PC-3 (cell line): Measurements from ENCODE around the gene PACRG. TPM values are rescaled to one million over a fixed set of nuclear protein-coding genes. Genes with fewer than 3 reads are reported as not detected.

ENCODE experiments used
- ATAC-seq: fragments of 200-7000 bp; cut with Tn5 transposase; 2 replicates; pipeline ENCODE4 v1.9.1; 2020; ENCODE audit warnings: mild to moderate bottlenecking, moderate library complexity
- BruUV-seq: library from RNA; stranded (reverse); fragments of 400-500 nt; replicated peaks from 2 replicates; lab custom pipeline; 2021; lab: Mats Ljungman, UMichigan
- CTCF ChIA-PET: fragments of 300-600 bp; sonication (Branson Sonifier 250); formaldehyde crosslinking; loops from one replicate; lab custom pipeline; 2022; ENCODE audit warnings: antibody characterized with exemption; lab: Charles Lee
- POLR2A ChIA-PET: fragments of 300-600 bp; sonication (Branson Sonifier 250); formaldehyde crosslinking; loops from one replicate; lab custom pipeline; 2022; ENCODE audit warnings: antibody characterized with exemption; ENCODE audit not compliant: unreplicated experiment; lab: Charles Lee
- DNase-seq: peaks from one replicate; pipeline ENCODE4 v3.0.0-alpha.2; 2015
- H2AFZ ChIP-seq: fragments of 300-600 bp; sonication (generic); 2 replicates; pipeline ENCODE4 v1.6.0; 2016; ENCODE audit warnings: antibody characterized with exemption, low read length
- H3F3A ChIP-seq: fragments of 300-600 bp; sonication (generic); one replicate; pipeline ENCODE4 v1.6.0; 2017; ENCODE audit warnings: antibody characterized with exemption, low read length, control low read depth, mild to moderate bottlenecking; ENCODE audit not compliant: unreplicated experiment
- H3K27ac ChIP-seq: fragments of 300-600 bp; sonication (generic); 2 replicates; pipeline ENCODE4 v1.5.1; 2016; ENCODE audit warnings: mild to moderate bottlenecking, low read length
- H3K27me3 ChIP-seq: fragments of 300-600 bp; sonication (generic); 2 replicates; pipeline ENCODE4 v1.6.1; 2016; ENCODE audit warnings: low read length, mixed read lengths
- H3K36me3 ChIP-seq: fragments of 300-600 bp; sonication (generic); 2 replicates; pipeline ENCODE4 v1.6.1; 2016; ENCODE audit warnings: low read depth, mixed run types, low read length, mixed read lengths
- H3K4me1 ChIP-seq: fragments of 300-600 bp; sonication (generic); 2 replicates; pipeline ENCODE4 v1.5.1; 2016; ENCODE audit warnings: low read length; ENCODE audit not compliant: insufficient read depth
- H3K4me2 ChIP-seq: fragments of 300-600 bp; sonication (generic); 2 replicates; pipeline ENCODE4 v1.6.0; 2016; ENCODE audit warnings: low read length
- H3K4me3 ChIP-seq: fragments of 300-600 bp; sonication (generic); 2 replicates; pipeline ENCODE4 v1.5.1; 2016; ENCODE audit warnings: mild to moderate bottlenecking, low read length, mixed read lengths
- H3K79me2 ChIP-seq: fragments of 300-600 bp; sonication (generic); 2 replicates; pipeline ENCODE4 v1.6.1; 2017; ENCODE audit warnings: low read length, mixed read lengths
- H3K9ac ChIP-seq: fragments of 300-600 bp; sonication (generic); 2 replicates; pipeline ENCODE4 v1.6.0; 2016; ENCODE audit warnings: mild to moderate bottlenecking, low read length
- H3K9me2 ChIP-seq: fragments of 300-600 bp; sonication (generic); replicated peaks from 2 replicates; pipeline ENCODE4 v1.6.1; 2016; ENCODE audit warnings: mixed run types, low read length, mixed read lengths
- H3K9me3 ChIP-seq: fragments of 300-600 bp; sonication (generic); 2 replicates; pipeline ENCODE4 v1.6.1; 2016; ENCODE audit warnings: low read length, mixed read lengths
- H4K20me1 ChIP-seq: fragments of 300-600 bp; sonication (generic); 2 replicates; pipeline ENCODE4 v1.6.1; 2016; ENCODE audit warnings: low read length, mixed read lengths
- EZH2 ChIP-seq: fragments of 300-600 bp; sonication (generic); IDR thresholded peaks from one replicate; pipeline ENCODE4 v1.6.1; 2017; ENCODE audit warnings: antibody characterized with exemption, mild to moderate bottlenecking, low read length; ENCODE audit not compliant: unreplicated experiment
- EZH2phosphoT487 ChIP-seq: fragments of 300-600 bp; sonication (generic); IDR thresholded peaks from 2 replicates; pipeline ENCODE4 v1.6.1; 2018; ENCODE audit warnings: mild to moderate bottlenecking, antibody characterized with exemption, low read length, borderline replicate concordance
- intact Hi-C: fragments of 100-400 bp; cut with micrococcal nuclease; formaldehyde crosslinking; loops from 2 replicates; pipeline ENCODE4 v1.9.0; 2023
- total RNA-seq: library from RNA; depleted of rRNA; stranded (reverse); fragments of >200 nt; gene quantifications from 2 replicates; pipeline ENCODE4 v1.2.3, GENCODE V29; 2014
- TF ChIP-seq, protein P1 (sequence below): fragments of 300-600 bp; sonication (generic); conservative IDR thresholded peaks from 2 replicates; pipeline ENCODE4 v1.5.1; 2017; ENCODE audit warnings: antibody characterized with exemption, low read depth, mild to moderate bottlenecking, low read length

The PACRG gene
- total RNA-seq, 1 experiment from 2014 or later = not detected

DNA sequence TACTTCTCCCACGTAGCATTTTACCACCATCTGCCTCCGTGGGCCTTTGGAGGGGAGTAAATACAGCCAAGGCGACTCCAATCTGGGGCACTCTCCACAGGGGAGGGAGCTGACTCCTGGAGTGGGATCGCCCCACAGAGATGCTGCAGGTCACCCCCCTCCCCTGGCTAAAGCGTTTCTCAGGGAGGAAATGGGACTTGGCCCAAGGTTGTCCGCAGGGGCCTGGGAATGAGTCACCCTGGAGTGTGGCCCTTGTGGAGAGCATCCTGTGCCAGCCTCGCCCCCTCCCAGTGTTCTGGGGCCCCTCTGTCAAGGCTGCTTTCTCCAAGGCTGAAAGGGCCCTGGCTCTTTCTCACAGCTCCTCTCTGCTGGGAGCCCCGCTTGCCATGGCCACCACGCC is 602.2 kb downstream of the PACRG start:
- POLR2A ChIA-PET = no interaction called here
- Histone ChIP-seq H3F3A (no peaks in the 10 kb centered on the region), H2AFZ (no peak overlapping the region), H4K20me1 (no peaks in the 10 kb centered on the region), H3K9me3 (no peaks in the 10 kb centered on the region), H3K4me1 (peaks cover 14% of the 10 kb centered on the region), H3K4me2 (no peak overlapping the region), H3K4me3 (no peak overlapping the region), H3K9me2 (no peaks in the 10 kb centered on the region), H3K79me2 (no peaks in the 10 kb centered on the region), H3K9ac (no peak overlapping the region), H3K36me3 (no peaks in the 10 kb centered on the region), H3K27me3 (no peaks in the 10 kb centered on the region), H3K27ac (no peak overlapping the region)
- CTCF ChIA-PET = no interaction called here
- intact Hi-C loops = loop anchor here (10.0 kb wide), 1 partner anchor 475 kb away; no protein-coding TSS in a partner anchor
- no TSS peak for BruUV-seq
- TF ChIP-seq EZH2phosphoT487 = no peak
- TF ChIP-seq, protein P1, sequence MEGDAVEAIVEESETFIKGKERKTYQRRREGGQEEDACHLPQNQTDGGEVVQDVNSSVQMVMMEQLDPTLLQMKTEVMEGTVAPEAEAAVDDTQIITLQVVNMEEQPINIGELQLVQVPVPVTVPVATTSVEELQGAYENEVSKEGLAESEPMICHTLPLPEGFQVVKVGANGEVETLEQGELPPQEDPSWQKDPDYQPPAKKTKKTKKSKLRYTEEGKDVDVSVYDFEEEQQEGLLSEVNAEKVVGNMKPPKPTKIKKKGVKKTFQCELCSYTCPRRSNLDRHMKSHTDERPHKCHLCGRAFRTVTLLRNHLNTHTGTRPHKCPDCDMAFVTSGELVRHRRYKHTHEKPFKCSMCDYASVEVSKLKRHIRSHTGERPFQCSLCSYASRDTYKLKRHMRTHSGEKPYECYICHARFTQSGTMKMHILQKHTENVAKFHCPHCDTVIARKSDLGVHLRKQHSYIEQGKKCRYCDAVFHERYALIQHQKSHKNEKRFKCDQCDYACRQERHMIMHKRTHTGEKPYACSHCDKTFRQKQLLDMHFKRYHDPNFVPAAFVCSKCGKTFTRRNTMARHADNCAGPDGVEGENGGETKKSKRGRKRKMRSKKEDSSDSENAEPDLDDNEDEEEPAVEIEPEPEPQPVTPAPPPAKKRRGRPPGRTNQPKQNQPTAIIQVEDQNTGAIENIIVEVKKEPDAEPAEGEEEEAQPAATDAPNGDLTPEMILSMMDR = no peak
- no peak for TF ChIP-seq EZH2
- DNase-seq = no peak
- no peak; the same call in 1 of the 2 replicates for ATAC-seq

DNA sequence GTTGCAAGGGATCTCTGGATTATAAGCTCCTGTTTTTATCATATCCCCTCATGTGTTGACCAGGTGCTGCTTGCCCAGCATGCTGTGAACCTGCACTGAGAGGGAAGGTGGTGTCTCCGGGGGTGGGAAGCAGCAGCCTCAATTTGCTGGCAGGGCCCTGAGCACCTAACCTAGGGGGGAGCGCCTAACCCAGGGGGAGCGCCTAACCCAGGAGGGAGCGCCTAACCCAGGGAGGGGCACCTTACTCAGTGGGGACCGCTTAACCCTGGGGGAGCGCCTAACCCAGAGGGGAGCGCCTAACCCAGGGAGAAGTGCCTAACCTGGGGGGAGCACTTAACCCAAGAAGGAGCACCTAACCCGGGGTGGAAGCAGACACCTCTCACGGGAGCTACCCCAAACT is 603.5 kb downstream of the PACRG start:
- no peak overlapping the region for H2AFZ ChIP-seq
- no peaks in the 10 kb centered on the region for H3K9me2 ChIP-seq
- no peak overlapping the region for H3K4me2 ChIP-seq
- H4K20me1 ChIP-seq = no peaks in the 10 kb centered on the region
- H3F3A ChIP-seq = no peaks in the 10 kb centered on the region
- POLR2A ChIA-PET = no interaction called here
- ATAC-seq (no peak), DNase-seq (no peak)
- 0 out of 2 replicates have a peak, but pooled peaks cover 1% of the 10 kb centered on the region for H3K4me1 ChIP-seq
- CTCF ChIA-PET = no interaction called here
- BruUV-seq = no TSS peak
- no peak overlapping the region for H3K9ac ChIP-seq
- intact Hi-C loops = no loop called here
- H3K27me3 ChIP-seq = no peaks in the 10 kb centered on the region
- no peak overlapping the region for H3K27ac ChIP-seq
- H3K36me3 ChIP-seq = no peaks in the 10 kb centered on the region
- no peaks in the 10 kb centered on the region for H3K79me2 ChIP-seq
- TF ChIP-seq, protein P1 = no peak
- TF ChIP-seq EZH2phosphoT487 (no peak), EZH2 (no peak)
- no peaks in the 10 kb centered on the region for H3K9me3 ChIP-seq
- no peak overlapping the region for H3K4me3 ChIP-seq

DNA sequence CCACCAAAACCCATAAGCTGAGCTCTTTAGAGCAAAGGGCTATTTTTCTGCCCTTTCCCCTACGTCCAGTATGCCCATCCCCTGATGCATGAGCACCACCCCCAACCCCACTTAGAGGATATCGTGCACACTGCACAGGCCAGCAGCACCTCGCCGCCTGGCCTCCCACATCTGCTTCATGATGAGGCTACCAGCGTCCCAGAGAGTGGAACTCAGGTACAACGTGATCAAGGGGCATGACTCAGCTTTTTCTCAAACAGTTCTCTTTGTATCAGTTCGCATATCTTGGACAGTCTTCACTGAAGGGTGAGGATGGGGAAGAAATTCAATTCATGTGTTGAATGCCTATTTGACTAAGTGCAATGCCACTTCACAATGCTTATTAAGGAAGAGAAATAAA is 604.8 kb downstream of the PACRG start:
- H3K27me3 ChIP-seq = no peaks in the 10 kb centered on the region
- H3K36me3 ChIP-seq = no peaks in the 10 kb centered on the region
- H2AFZ ChIP-seq = no peak overlapping the region
- no peaks in the 10 kb centered on the region for H3F3A ChIP-seq
- no peaks in the 10 kb centered on the region for H4K20me1 ChIP-seq
- ChIA-PET POLR2A (no interaction called here), CTCF (no interaction called here)
- BruUV-seq = no TSS peak
- H3K4me3 ChIP-seq = no peak overlapping the region
- no peak for TF ChIP-seq EZH2
- TF ChIP-seq, protein P1 = no peak
- no peak for TF ChIP-seq EZH2phosphoT487
- H3K9me2 ChIP-seq = no peaks in the 10 kb centered on the region
- ATAC-seq (no peak), DNase-seq (no peak)
- intact Hi-C loops = no loop called here
- no peak overlapping the region for H3K9ac ChIP-seq
- no peak overlapping the region for H3K4me2 ChIP-seq
- no peaks in the 10 kb centered on the region for H3K79me2 ChIP-seq
- no peak overlapping the region for H3K27ac ChIP-seq
- no peaks in the 10 kb centered on the region for H3K4me1 ChIP-seq
- no peaks in the 10 kb centered on the region for H3K9me3 ChIP-seq
